ENCODE data around the gene RC3H2. TPM values are rescaled to one million over a fixed set of nuclear protein-coding genes. Genes with fewer than 3 reads are reported as not detected.

The RC3H2 gene
- total RNA-seq, 1 donor from 2014 or later: 54.1 TPM

Other genes with a start within 250 kb of the RC3H2 start
- gene OR1B1, start 247.7 kb downstream of the RC3H2 start, total RNA-seq: not detected in 2 replicates
- gene OR1L1, start 243.6 kb downstream of the RC3H2 start, total RNA-seq: not detected in 2 replicates
- gene OR1L3, start 230.2 kb downstream of the RC3H2 start, total RNA-seq: not detected in 2 replicates
- not detected in 2 replicates for gene OR1L4, start 181.4 kb downstream of the RC3H2 start, total RNA-seq
- gene OR1L6, start 163.1 kb downstream of the RC3H2 start, total RNA-seq: not detected in 2 replicates
- gene OR5C1, start 116.4 kb downstream of the RC3H2 start, total RNA-seq: not detected in 2 replicates
- gene OR1K1, start 105.2 kb downstream of the RC3H2 start, total RNA-seq: not detected in 2 replicates
- 29.3 and 30.5 TPM in 2 replicates for gene PDCL, start 76.8 kb downstream of the RC3H2 start, total RNA-seq
- 8.4 and 9.4 TPM in 2 replicates for gene ZBTB6, start 8.0 kb upstream of the RC3H2 start, total RNA-seq
- 13.2 and 13.5 TPM in 2 replicates for gene ZBTB26, start 26.2 kb upstream of the RC3H2 start, total RNA-seq
- gene RABGAP1, start 35.7 kb upstream of the RC3H2 start, total RNA-seq: 54.9 and 59.5 TPM in 2 replicates
- gene GPR21, start 128.3 kb upstream of the RC3H2 start, total RNA-seq: 1.0 TPM in 1 of 2 replicates, not detected in the other